Cardiac fibroblast (primary cell): ENCODE measurements around the gene NUB1.
A peak's percentile ranks its signal among the peaks of the same experiment; 100 is the strongest.

Source experiments
- DNase-seq, 2 donors: peaks; one replicate each; pipeline versions ENCODE4 v3.0.0 to v3.0.0-alpha.2; 2010; ENCODE audit warnings: low read depth in 2 of 2
- H3K4me3 ChIP-seq, 2 donors: replicated peaks in 1 of 2; 1 replicate in 1 of 2; 2 replicates in 1 of 2; pipeline ENCODE4 v1.5.1; 2011; ENCODE audit warnings: low read depth in 2 of 2, low read length in 2 of 2, mild to moderate bottlenecking in 2 of 2, moderate library complexity in 1 of 2
- CTCF ChIP-seq: IDR thresholded peaks from one replicate; pipeline ENCODE4 v1.5.1; 2011; ENCODE audit warnings: low read depth, mild to moderate bottlenecking, low read length, inconsistent platforms

Gene NUB1

GRCh38 chr7:151423936-151424335, 82.3 kb downstream of the NUB1 start:
- no peak overlapping the region for H3K4me3 ChIP-seq
- peak in 1 of 2 donors; percentile 28 for DNase-seq
- TF ChIP-seq CTCF: no peak

DNA sequence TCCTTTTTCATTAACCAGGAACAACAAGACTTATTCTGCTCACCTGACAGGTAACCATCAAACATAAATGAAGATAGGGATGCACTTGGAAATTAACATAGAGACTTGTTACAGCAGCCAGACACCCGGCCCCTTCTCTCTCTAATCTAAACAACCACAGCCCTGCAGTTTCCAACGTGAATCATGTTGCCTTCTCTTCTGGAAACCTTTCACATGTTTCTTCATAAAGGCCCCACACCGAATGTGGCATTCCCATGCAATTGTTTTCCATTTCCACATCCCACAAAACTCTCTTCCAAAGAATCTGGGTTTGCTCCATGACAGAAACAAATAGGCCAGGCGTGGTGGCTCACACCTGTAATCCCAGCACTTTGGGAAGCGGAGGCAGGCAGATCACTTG, 83.2 kb downstream of the NUB1 start:
- DNase-seq: peak in 1 of 2 donors; percentile 59
- no peak for TF ChIP-seq CTCF
- no peak overlapping the region for H3K4me3 ChIP-seq

DNA sequence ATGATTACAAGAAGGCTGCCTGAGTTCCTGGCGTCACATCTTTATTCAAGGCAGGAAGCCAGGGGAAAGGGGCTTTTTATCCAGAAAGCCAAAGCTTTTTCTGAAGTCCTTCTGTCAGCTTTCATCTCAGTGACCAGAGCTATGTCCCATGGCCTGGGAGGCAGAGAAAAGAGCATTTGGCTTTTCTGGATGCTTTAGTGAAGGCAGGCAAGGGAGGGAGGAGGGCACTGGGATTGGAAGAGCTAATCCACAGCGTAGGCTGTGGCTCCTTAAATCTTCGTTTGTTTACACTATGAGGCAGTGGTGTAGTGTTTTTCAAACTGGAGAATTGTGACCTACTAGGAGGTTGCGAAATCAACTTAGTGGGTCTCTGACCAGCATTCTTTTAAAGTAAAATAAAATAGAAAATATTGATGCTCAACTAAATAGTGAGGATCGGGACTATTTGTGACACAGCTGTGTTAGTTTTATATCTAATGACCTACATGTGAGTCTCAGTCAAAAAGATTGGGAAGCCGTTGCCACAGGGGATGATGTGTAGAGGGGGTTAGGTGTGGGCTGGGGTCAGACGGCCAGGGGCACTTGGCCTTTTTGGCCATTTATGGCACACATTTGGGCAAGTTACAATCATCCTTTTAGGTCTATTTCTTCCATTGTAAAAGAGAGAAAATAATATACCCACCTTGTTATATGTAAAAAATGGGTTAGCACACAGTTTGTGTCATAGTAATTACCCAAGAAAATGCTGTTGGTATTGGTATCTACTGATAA, 84.2 kb downstream of the NUB1 start:
- peak; percentile 76 to 90 for DNase-seq
- no peak for TF ChIP-seq CTCF
- H3K4me3 ChIP-seq: no peak overlapping the region

GRCh38 chr7:151426441-151426903, 84.9 kb downstream of the NUB1 start:
- peak; percentile 86 to 98 for DNase-seq
- H3K4me3 ChIP-seq: no peak overlapping the region
- no peak for TF ChIP-seq CTCF

- DNase-seq: no peak
- no peak overlapping the region for H3K4me3 ChIP-seq
- TF ChIP-seq CTCF: no peak
Measured at GRCh38 chr7:151426904-151427704, 85.5 kb downstream of the NUB1 start.

- no peak for TF ChIP-seq CTCF
Measured at GRCh38 chr7:151427705-151428377, 86.2 kb downstream of the NUB1 start.

More at GRCh38 chr7:151427705-151428377, 86.2 kb downstream of the NUB1 start:
- DNase-seq: no peak
- no peak overlapping the region for H3K4me3 ChIP-seq
